ENCODE results near the gene DNAH8. TPM values are rescaled to one million over a fixed set of nuclear protein-coding genes. Genes with fewer than 3 reads are reported as not detected.

DNAH8 gene
- polyA plus RNA-seq, 3 donors = not detected

DNA sequence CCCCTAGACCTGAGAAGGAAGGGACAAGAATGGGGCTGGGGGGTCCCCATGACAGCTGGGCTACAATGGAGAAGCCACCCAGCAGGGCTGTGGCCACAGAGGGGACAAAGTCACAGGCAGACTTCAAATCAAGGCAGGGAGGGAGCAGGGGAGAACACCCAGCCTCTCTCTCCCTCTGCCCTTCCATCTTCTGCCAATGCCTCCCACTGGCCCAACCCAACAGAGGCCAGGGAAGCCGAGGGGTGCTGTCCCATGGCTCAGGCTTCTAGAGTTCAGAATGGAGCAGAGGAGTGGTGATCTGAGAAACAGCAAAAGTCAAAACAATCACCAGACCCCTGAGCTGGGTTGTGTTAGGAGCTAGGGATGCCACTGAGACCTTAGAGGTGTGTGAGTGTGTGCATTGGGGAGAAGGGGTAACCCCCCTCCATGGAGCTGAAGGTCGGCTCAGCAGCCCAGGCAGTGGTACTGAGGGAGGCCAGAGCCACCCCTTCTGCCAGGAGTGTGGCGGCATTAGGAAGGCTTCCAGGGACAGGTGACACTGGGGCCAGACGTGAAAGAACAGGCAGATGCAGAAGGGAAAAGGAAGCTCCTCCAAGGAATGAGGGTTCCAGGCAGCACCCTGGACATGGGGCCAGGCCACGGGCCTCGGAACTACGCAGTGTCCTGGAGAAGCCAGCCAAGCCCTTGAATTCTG is 345.5 kb downstream of the DNAH8 start:
- no peaks in the 10 kb centered on the region for H3K36me3 Mint-ChIP-seq
- Histone ChIP-seq H3K9me3 (replicated peaks in 1 of 2; ENCODE audit: control insufficient read depth in 1 of 2, insufficient read depth in 1 of 2, low read length in 2 of 2) (no peaks in the 10 kb centered on the region), H2AFZ (ENCODE audit: insufficient read depth, low read depth, low read length, poor library complexity, severe bottlenecking) (no peak overlapping the region), H3K4me1 (ENCODE audit: control insufficient read depth in 1 of 2, insufficient read depth in 2 of 2, low read length in 2 of 2) (no peaks in the 10 kb centered on the region), H3K36me3 (replicated peaks in 1 of 2; ENCODE audit: control insufficient read depth in 1 of 2, insufficient read depth in 2 of 2, low read length in 2 of 2) (no peaks in the 10 kb centered on the region), H3K4me2 (replicated peaks; ENCODE audit: extremely low read depth, low read length, poor library complexity, severe bottlenecking) (no peak overlapping the region), H3K27me3 (ENCODE audit: control insufficient read depth in 2 of 2, insufficient read depth in 2 of 2, low read length in 2 of 2) (no peaks in the 10 kb centered on the region), H3K4me3 (replicated peaks in 1 of 3; ENCODE audit: low read depth in 2 of 3, low read length in 3 of 3) (no peak overlapping the region), H3K9ac (ENCODE audit: insufficient read depth, low read length, poor library complexity, severe bottlenecking) (no peak overlapping the region), H3K27ac (ENCODE audit: low read depth in 1 of 2, low read length in 2 of 2) (no peak overlapping the region), H3K79me2 (ENCODE audit: insufficient read depth, low read length) (no peaks in the 10 kb centered on the region), H4K20me1 (ENCODE audit: insufficient read depth, low read length) (no peaks in the 10 kb centered on the region)
- DNase-seq = no peak
- 92% methylated on average over 5 of the region's 7 CpGs for WGBS (ENCODE audit: insufficient coverage)
- H3K27ac Mint-ChIP-seq = peak overlapping the region in 1 of 7 donors; percentile 36
- no peaks in the 10 kb centered on the region for H3K9me3 Mint-ChIP-seq
- intact Hi-C loops (cut with micrococcal nuclease) = no loop called here
- H3K27me3 Mint-ChIP-seq (ENCODE audit: low read depth in 3 of 3) = peaks cover 10 to 19% (median 11%) of the 10 kb centered on the region in 3 donors
- no peak overlapping the region for H3K4me3 Mint-ChIP-seq
- TF ChIP-seq, protein P1, sequence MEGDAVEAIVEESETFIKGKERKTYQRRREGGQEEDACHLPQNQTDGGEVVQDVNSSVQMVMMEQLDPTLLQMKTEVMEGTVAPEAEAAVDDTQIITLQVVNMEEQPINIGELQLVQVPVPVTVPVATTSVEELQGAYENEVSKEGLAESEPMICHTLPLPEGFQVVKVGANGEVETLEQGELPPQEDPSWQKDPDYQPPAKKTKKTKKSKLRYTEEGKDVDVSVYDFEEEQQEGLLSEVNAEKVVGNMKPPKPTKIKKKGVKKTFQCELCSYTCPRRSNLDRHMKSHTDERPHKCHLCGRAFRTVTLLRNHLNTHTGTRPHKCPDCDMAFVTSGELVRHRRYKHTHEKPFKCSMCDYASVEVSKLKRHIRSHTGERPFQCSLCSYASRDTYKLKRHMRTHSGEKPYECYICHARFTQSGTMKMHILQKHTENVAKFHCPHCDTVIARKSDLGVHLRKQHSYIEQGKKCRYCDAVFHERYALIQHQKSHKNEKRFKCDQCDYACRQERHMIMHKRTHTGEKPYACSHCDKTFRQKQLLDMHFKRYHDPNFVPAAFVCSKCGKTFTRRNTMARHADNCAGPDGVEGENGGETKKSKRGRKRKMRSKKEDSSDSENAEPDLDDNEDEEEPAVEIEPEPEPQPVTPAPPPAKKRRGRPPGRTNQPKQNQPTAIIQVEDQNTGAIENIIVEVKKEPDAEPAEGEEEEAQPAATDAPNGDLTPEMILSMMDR (IDR thresholded peaks at IDR 0.05) = no peak
- H3K4me1 Mint-ChIP-seq = no peaks in the 10 kb centered on the region

DNA sequence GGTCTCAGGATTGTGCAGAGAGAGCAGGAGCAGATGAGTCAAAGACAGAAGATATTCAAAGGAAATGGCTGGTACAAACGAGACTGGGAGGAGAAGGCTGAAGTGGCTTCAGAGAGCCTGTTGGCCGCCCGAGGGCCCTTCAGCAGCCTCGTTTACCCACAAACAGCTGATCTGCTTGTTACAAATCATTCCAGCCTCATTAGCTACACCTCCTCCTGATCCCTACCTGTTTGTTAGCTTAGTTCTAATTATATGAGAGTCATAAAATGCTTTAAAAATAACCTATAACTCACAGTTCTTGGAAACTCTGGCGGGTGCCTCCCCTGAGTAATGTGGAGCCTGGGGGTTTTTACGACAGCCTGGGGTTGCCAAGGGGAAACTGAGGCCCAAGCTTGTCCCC is 346.1 kb downstream of the DNAH8 start:
- Histone ChIP-seq H3K27me3 (ENCODE audit: control insufficient read depth in 2 of 2, insufficient read depth in 2 of 2, low read length in 2 of 2) (no peaks in the 10 kb centered on the region), H3K9me3 (replicated peaks in 1 of 2; ENCODE audit: control insufficient read depth in 1 of 2, insufficient read depth in 1 of 2, low read length in 2 of 2) (no peaks in the 10 kb centered on the region), H4K20me1 (ENCODE audit: insufficient read depth, low read length) (no peaks in the 10 kb centered on the region), H3K27ac (ENCODE audit: low read depth in 1 of 2, low read length in 2 of 2) (no peak overlapping the region), H3K4me2 (replicated peaks; ENCODE audit: extremely low read depth, low read length, poor library complexity, severe bottlenecking) (no peak overlapping the region), H2AFZ (ENCODE audit: insufficient read depth, low read depth, low read length, poor library complexity, severe bottlenecking) (no peak overlapping the region), H3K9ac (ENCODE audit: insufficient read depth, low read length, poor library complexity, severe bottlenecking) (no peak overlapping the region), H3K4me3 (replicated peaks in 1 of 3; ENCODE audit: low read depth in 2 of 3, low read length in 3 of 3) (no peak overlapping the region), H3K4me1 (ENCODE audit: control insufficient read depth in 1 of 2, insufficient read depth in 2 of 2, low read length in 2 of 2) (no peaks in the 10 kb centered on the region), H3K36me3 (replicated peaks in 1 of 2; ENCODE audit: control insufficient read depth in 1 of 2, insufficient read depth in 2 of 2, low read length in 2 of 2) (no peaks in the 10 kb centered on the region), H3K79me2 (ENCODE audit: insufficient read depth, low read length) (no peaks in the 10 kb centered on the region)
- no peaks in the 10 kb centered on the region for H3K9me3 Mint-ChIP-seq
- H3K27ac Mint-ChIP-seq = peak overlapping the region in 1 of 7 donors; percentile 36
- H3K4me1 Mint-ChIP-seq = no peaks in the 10 kb centered on the region
- no CpG with 5 or more reads among the region's 6 CpGs for WGBS (ENCODE audit: insufficient coverage)
- H3K27me3 Mint-ChIP-seq (ENCODE audit: low read depth in 3 of 3) = peaks cover 11 to 19% (median 11%) of the 10 kb centered on the region in 3 donors
- no peak for DNase-seq
- intact Hi-C loops (cut with micrococcal nuclease) = no loop called here
- no peak overlapping the region for H3K4me3 Mint-ChIP-seq
- TF ChIP-seq, protein P1 (IDR thresholded peaks at IDR 0.05) = no peak
- H3K36me3 Mint-ChIP-seq = no peaks in the 10 kb centered on the region

Measured in CD14-positive monocyte (primary cell).